GM21619 (cell line): Measurements from ENCODE around the gene HERC4.
A peak's percentile ranks its signal among the peaks of the same experiment; 100 is the strongest.
"Not testable (repeated sequence)": the region's sequence is repeated elsewhere in the genome, so short reads cannot be mapped to it uniquely, and the experiment has no call there.

Experiments
- ATAC-seq: cut with Tn5 transposase; IDR thresholded peaks from one replicate; pipeline ENCODE4 v1.9.1; 2021; ENCODE audit not compliant: unreplicated experiment

The HERC4 gene

DNA sequence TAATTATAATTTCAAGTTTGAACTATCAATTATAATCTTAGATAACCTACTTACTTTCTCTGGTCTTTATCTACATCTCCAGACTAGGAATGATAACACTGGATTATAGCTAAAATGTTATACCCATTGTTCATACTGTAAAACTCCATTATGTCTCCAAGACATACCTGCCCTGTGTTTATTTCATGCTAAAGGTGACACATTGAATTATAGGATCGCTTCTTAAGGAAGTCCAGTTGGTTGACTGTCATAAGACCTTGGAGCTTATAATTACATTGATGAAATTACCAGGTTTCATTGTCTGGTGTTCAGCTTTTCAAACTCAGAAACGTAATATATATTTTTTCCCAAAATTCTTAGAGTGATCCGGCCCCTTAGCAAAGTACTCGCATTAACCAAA lies 15.5 kb upstream of the HERC4 start:
- ATAC-seq, result no peak

GRCh38 chr10:68088740-68089139 lies 13.7 kb upstream of the HERC4 start:
- peak; percentile 72 for ATAC-seq

DNA sequence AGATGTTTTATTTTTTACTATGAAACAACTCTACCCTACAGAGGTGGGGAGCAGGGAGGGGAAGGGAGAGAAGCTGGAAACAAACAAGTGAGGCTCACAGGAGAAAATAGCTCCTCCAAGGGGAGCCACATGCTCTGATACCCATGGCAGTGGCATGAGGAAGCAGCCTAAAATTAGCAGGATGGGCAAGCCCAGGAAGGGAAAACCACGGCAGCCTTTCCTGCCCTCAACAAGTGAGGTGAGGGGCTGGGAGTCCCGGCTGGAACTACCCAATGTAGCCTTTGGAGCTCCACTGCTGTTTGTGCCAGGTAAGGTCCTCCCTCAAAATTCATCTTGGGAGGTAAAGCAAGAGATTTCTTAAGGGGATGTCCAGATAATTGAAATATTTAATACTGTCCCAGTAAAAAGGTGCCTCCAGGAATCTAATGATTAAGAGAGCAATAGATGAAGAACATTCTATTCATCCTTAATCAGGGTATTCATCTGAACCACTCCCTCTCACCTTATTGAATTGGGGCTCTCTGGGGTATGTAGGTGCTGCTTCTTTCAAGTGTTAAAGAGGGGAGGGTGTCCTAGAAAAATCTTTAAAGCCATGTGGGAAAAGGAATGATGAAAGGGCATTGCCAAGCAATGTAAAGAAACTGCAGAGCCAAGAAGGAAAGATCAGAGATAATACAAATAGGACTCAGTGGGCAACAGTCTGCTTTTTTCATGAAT lies 12.8 kb upstream of the HERC4 start:
- ATAC-seq, result no peak

- no peak for ATAC-seq
Observed at GRCh38 chr10:68086910-68087684, 12.0 kb upstream of the HERC4 start.

DNA sequence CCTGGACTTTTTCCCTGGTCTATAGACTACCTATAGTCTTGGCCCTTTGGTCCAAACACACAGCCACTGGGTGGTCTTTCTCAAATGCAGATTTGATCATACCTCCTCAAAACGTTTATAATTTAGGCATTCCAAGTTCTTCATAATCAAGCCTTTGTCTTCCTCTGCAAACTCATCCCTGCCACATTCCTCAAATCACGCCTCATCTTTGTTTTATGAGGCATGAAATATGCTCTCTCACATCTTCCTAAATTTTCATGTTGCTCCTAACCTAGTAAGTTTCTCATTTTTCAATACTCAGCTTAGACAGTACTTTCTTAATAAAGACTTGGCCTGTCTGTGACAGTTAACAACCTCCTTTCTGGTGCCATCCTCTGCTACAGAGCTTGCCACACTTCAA lies 10.9 kb upstream of the HERC4 start:
- ATAC-seq, result no peak

GRCh38 chr10:68084469-68084868 lies 9.4 kb upstream of the HERC4 start:
- ATAC-seq, result no peak

DNA sequence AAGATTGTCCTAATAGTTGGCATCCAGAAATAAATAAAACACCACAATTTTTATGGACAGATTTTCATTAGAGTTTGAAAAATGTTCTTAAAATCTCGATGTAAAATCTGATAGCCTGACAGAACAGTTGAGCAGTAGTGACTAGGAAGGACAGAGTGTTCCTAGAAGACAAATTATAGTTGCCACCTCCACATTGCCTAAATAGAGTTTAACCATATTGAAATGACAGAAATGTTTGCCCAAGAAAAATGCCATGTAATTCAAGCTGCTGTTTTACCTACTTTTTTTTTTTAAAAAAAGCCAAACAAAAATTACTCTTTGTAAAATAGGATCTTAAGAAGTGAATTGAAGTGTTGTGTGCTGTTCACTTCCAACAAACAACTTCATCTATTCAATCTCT lies 8.9 kb upstream of the HERC4 start:
- ATAC-seq, result no peak

DNA sequence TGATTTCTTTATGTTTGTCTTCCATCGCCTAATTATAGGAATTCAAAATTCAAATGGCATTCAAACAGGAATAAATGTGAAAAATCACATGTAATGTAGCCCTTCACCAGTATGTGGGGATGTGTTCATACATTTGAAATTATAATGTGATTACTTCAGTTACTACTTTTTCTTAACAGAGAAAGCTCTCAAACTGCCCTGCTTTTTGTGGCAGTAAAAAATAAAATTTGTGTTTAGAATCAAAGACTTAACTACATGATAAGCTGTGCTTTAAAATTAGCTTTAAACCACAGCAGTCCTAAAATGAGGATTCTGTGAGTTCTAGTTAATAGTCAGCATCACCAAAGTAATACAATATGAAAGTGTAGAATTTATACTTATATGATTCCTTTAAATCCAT lies 7.8 kb upstream of the HERC4 start:
- no peak for ATAC-seq

DNA sequence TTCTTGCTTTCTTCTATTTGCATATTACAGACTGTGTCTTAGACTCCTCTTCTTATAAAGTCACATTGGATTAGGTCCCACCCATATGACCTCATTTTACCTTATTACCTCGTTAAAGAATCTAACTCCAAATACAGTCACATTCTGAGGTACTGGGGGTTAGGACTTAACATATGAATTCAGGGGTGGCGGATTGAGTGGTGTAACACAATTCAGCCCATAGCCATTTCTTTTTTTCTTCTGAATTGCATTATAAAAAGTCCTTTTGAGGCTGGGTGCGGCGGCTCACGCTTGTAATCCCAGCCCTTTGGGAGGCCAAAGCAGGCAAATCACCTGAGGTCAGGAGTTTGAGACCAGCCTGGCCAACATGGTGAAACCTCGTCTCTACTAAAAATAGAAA lies 6.8 kb upstream of the HERC4 start:
- no peak for ATAC-seq

- no peak for ATAC-seq
Observed at GRCh38 chr10:68080853-68081431, 5.9 kb upstream of the HERC4 start.

GRCh38 chr10:68079434-68079833 lies 4.4 kb upstream of the HERC4 start:
- no peak for ATAC-seq

GRCh38 chr10:68077026-68077425 lies 1.9 kb upstream of the HERC4 start:
- ATAC-seq, result no peak

- ATAC-seq, result not testable (repeated sequence)
Observed at GRCh38 chr10:68076081-68076480, 998 bp upstream of the HERC4 start.

DNA sequence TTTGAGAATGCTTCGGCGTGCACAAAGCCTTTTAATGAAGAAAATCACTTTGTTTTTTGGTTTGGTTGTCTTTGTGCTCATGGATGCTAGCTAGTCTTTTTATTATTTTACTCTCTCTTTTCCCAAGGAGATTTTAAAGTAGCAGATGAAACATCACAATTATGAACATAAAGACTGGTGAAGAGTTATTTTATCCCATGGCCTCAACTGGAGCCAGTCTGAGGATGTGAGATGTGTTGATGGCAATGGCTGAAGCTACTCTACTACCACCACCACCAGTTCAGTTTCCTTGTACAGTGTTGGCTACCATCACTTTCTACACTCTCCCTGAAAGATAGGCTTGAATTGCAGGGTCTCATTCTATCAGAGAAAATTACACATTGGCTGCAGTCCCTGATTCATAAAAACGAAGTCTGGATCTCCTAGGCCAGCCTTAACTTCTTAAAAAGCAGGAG lies 494 bp upstream of the HERC4 start:
- ATAC-seq, result no peak

DNA sequence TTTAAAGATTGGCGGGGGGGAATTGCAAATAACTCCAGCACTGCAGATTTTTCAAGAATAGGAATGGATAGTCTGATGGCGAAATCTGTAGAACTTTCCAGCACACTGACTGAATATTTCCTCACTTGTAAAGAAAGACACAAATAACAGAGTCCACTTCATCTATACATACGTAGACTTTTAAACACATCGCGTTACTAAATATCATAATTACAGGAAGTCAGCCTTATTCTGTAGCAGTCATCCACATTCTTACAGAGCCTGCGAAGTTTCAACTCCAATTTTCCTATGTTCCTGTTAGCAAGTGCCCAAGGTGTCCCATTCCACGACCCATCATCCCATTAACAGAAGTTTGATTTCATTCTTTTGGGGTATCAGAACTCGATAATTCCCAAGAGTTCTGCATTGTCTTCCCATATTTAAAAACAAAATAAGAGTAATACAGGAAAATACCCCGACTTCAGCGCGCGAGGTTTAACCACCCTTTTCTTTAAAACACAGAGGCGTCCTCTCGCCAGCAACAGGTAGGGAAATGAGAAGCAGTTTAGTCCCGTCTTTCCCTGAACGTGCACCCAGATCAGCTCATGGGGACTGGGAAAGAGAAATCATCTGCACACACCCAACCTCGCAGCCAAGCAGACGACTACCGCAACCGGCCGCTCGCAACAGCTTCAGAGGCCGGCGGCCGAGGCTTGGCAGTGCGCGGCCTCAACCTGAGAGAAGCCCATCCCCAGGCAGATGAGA lies 880 bp downstream of the HERC4 start:
- ATAC-seq, result no peak

GRCh38 chr10:68073631-68074030 lies 1.5 kb downstream of the HERC4 start:
- no peak for ATAC-seq

DNA sequence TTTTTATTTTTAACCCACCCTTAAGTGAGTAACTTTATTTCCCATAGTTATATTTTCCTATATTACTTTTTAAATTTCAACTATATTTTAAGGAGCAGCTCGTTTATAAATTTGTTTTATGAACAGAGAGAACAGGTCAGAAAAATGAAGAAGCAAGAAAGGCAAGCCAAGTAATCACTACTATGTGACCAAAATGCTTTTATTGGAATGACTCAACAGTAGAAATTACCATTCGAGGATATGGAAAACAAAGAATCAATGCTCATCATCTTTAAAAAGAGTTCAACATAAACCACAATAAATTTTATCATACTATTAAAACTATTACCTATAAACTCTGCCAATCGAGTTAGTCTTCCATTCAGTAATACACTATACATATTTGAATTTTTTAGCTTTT lies 7.6 kb downstream of the HERC4 start:
- ATAC-seq, result no peak

DNA sequence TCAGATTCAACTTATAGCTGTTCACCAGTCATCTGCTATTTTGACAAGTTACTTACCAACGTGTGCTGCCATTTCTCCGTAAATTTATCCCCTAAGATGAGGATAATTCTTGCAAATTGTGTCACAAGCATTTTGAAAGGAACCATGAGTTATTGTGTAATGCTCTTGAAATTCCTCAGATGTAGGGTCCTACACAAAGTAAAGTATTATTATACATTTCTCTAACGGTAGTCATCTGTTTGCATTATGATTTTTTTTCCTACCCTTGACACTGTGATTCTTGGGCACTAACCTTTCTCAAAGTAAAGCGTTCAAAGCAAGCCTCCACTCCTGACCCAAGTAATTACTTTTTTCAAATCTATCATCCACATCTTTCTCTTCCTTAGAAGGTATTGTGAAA lies 8.1 kb downstream of the HERC4 start:
- no peak for ATAC-seq

- ATAC-seq, result no peak
Observed at GRCh38 chr10:68053553-68053952, 21.5 kb downstream of the HERC4 start.

DNA sequence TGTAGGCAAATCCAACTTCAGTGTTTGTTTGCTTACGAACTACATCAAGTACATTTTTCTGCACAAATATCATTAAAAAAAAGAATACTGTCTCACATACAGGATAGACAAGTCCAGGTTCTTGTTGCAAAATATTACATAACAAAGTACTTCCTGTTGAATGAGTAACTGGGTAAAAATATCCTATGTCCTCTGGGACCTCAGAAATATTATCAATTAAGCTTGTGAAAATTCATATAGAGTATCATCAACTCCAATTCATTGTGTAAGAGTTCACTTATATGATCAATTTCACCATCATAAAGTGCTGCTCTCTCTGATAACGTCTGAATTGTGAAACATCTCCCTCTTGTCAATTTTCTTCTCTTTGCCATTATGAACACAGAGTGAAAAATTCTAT lies 22.6 kb downstream of the HERC4 start:
- ATAC-seq, result no peak

- ATAC-seq, result no peak
Observed at GRCh38 chr10:68049289-68050078, 25.6 kb downstream of the HERC4 start.
